ENCODE results near the gene USH1C.

USH1C gene

DNA sequence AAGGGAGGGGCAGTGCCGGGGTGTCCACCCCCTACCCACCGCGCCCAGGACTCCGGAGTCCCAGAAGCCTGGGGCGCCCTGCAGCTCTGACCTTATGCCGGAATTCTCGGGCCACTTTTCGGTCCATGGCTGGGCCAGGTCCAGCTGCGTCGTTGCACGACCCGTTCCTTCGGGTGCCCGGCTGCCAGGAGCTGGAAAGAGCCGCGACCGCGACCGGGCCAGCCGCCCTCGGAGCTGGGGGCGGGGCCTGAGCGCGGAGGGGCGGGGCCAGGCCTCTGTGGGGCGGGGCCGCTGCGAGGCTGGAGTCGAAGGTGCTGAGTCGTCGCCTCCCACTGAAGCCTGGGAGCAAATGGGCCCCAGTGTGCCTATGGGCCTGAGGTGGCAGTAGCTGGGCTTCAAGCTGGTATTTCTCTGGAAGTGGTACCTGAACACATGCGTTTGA, at the start of gene USH1C:
Gene USH1C (minus strand): TSS at position 236 of the 442 bp plus-strand sequence. CDS start 109 bp downstream, at position 127.
- DNase-seq (ENCODE audit: low spot score), result peak; percentile 22

DNA sequence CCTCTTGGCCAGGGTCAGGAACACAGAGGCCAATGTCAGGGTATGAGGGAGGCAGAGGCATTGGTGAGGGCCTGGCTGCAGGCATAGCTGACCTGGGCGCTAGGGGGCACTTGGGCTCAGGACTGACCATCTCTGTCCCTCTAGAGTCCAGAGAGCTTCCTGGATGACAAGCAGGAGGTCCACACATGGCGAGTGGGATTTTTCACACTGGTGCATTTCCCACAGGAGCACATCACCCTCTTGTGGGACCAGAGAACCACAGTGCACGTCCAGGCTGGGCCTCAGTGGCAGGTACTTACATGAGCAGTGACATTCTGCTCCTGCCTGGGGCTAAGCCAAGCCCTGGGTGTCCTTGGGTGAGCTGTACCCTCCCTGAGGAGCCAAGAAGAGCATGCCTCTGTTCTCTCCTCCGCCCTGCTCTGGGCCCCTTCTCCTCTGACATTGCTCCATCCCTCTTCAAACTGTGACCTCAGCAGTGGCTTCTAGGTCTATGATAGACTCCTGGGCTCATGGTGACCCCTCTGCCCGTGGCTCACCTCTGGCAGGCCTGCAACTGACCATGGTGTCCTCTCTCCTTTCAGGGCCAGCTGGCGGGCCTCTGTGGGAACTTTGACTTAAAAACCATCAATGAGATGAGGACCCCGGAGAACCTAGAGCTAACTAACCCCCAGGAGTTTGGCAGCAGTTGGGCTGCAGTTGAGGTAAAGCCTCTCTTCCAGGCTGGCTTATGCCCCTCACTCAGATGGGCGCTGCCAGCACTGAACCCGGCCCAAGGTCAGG, 49.4 kb upstream of the USH1C start:
- DNase-seq (ENCODE audit: low spot score), result no peak

DNA sequence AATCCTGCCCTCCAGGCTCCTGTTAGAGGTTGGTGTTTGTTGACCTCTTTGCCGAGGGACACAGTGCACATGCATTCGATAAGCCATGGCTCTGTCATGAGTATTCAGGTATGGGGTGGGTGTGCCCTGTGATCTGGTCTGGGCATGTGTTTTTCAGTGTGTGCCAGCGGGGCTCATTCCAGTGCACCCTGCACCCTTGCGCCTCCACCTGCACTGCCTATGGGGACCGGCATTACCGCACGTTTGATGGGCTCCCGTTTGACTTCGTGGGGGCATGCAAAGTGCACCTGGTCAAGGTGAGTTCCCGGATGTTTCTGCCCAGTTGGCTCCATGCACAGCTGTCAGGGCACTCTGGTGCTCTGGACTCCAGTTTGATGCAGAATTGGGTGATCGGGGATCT, 47.1 kb upstream of the USH1C start:
- DNase-seq (ENCODE audit: low spot score), result no peak

GRCh38 chr11:17590463-17590862, 46.2 kb upstream of the USH1C start:
- no peak for DNase-seq (ENCODE audit: low spot score)

- no peak for DNase-seq (ENCODE audit: low spot score)
These were observed 44.5 kb upstream of the USH1C start for GRCh38 chr11:17588721-17589120.

DNA sequence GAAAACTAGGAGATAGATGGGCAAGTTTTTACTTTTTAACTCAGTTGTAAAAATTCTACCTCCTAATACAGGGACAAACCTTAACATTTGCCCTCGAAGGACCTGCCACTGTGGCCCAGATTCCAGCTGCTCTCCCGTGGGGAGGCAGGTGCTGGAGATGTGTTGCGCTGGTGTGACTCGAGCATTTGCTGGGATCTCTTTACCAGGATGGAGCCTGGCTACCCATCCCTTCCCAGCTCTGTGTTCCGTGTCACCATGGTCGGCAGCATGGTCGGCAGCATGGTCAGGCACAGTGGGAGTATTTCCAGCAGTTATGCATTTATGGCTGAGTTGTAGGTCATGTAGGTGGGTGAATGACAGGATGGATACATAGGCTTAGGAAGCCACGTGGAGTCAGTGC, 44.0 kb upstream of the USH1C start:
- DNase-seq (ENCODE audit: low spot score), result no peak

GRCh38 chr11:17585911-17586695, 41.9 kb upstream of the USH1C start:
- no peak for DNase-seq (ENCODE audit: low spot score)

- no peak for DNase-seq (ENCODE audit: low spot score)
These were observed 37.5 kb upstream of the USH1C start for GRCh38 chr11:17581732-17582053.

DNA sequence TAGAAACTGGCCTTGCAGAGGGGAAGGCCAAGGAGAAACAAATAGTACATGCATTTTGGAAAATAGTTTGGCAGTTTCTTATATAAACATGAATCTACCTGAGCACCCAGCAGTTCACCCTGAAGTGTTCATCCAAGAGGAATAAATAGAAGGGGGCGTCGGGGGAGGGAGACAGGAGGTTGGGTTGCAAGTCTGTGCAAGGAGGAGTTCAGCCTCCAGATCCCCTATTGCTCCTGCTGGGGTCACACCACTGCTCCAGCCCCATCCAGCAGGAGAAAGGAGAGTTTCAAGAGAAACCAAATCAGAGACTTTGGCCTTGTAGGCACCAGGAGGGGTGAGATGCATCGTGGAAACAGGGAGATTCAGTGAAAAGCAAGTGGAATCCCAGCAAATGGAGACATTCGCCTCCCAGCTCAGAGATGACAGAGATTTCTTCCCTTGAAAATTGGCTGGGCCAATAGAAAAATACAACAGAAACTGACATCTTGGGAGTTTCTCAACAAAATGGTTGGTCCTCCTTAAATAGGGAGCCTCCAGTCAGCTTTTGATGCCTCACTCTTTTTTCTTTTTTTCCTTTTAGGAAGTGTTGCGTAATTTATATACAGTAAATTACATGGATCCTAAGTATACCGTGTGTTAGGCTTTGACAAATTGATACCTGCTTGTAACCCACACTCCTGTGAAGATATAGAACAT, 37.0 kb upstream of the USH1C start:
- DNase-seq (ENCODE audit: low spot score), result no peak

DNA sequence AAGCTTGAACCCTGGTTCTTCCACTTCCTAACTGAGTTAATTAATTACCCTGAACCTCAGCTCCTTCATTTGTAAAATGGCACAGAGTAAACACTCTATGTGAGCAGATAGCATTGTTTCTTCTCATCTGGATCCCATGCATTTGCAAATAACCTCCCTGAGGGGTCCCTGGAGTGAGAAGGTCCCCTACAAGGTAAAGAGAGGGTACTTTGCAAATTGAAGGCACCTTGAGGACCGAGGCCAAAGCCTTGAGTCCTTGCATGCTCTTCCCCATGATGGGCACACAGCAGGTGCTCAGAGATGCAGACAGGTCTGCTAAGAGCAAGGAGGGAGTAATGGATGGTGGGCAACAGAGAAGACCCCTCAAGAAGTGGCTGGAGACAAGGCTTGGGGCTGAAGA, 36.1 kb upstream of the USH1C start:
- no peak for DNase-seq (ENCODE audit: low spot score)

DNA sequence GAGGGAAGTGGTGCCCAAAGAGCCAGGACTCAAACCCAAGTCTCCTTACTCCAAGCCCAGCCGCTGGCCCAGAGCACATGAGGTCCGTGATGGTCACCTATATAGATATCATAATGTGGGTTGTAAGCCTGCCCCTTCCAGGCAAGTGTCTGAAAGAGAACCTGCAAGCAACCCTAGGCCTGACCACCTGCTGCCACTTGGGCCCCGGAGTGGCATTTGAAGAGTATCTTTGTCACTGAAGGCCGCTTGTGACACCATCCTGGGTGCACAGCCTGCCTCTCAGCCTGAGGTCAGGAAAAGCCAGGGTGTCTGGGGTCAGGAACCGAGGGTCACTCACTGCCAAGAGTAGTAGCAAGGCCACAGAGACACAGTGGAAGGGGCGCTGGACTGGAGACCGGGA, 35.2 kb upstream of the USH1C start:
- DNase-seq (ENCODE audit: low spot score), result no peak

DNA sequence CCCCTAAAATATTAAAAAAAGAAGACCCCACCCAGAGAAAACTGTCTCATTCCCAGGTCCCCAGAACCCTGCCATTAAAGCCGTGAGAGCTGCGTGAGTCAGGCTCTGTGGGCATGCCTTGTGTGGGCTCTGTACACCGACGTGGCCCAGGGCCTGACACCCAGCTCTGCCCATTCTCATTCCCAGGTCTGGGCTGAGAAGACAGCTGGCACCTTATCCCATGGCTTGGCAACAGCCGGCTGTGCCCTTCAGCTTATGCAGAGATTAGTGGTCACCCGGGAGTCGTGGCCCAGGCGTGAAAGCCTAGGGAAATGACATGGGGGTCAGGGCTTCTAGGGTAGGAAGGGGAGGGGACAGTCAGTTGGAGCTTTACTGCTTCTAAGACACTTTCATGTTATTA, 34.7 kb upstream of the USH1C start:
- DNase-seq (ENCODE audit: low spot score), result no peak

GRCh38 chr11:17578296-17578695, 34.1 kb upstream of the USH1C start:
- DNase-seq (ENCODE audit: low spot score), result no peak

GRCh38 chr11:17575431-17576425, 31.5 kb upstream of the USH1C start:
- DNase-seq (ENCODE audit: low spot score), result no peak

GRCh38 chr11:17574141-17575091, 30.2 kb upstream of the USH1C start:
- DNase-seq (ENCODE audit: low spot score), result no peak

- no peak for DNase-seq (ENCODE audit: low spot score)
These were observed 29.3 kb upstream of the USH1C start for GRCh38 chr11:17573526-17573925.

DNA sequence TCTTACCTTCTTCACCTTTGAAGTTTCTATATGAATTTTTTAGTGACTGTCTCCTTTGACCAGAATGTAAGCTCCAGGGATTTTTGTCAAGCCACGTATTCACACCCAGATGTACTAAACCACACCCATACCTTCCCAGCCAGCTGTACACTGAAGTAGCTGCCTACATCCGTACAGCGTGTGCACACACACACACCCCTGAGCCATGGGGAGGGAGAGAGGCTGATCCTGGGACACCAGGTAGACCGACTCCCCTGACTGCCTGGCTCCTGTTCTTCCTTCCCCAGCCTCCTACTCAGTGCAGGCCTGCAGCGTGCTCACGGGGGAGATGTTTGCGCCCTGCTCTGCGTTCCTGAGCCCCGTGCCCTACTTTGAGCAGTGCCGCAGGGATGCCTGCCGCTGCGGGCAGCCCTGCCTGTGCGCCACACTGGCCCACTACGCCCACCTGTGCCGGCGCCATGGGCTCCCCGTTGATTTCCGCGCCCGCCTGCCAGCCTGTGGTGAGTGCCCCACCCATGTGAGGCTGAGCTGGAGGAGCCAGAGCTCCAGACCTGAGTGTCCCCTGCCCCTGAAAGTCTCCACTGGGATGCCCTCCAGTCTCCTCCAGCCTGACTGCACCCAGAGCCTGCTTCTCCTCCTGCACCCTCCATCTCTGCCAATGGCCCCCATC, 28.7 kb upstream of the USH1C start:
- DNase-seq (ENCODE audit: low spot score), result no peak

- DNase-seq (ENCODE audit: low spot score), result no peak
These were observed 28.1 kb upstream of the USH1C start for GRCh38 chr11:17572359-17572690.

DNA sequence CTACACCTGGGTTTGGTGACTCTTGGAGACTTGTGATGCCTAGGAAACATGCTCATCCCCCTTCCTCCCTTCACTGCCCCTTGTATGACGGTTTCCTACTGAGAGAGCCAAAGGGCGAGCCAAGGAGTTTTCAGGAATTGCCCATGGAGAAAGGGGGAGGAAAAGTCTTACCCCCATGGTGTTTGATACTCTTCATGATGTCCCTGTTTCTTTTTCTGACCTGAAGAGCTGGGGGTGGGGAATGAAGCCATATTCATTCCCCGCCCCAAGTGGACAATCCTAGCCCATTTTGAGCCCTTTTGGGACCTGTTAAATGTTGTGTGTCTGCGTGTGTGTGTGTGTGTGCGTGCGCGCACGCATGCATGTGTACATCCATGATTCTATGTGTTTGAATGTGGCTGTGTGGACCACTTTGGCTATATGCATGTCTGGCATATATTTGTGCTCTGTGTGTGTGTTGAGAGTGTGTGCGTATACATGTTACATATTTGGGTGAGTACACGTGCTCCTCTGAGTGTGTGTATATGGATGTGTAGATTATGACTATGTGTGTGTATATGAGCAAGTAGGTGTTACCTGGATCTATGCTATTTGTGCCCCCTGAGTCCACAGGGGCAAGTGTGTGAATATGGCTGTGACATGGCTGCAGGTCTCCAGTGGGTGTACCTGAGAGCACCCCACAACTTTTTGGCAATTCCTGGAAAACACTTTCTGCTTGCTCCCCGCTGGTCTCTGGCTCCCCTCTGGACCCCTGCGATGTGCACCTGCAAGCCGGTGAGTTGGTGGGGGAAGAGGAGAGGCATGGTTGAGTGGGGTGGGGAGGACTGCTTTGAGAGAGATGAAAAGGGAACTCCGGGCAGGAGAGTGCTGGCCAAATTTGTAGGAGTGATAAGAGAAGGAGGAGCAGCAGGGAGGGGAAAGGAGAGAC, 27.5 kb upstream of the USH1C start:
- DNase-seq (ENCODE audit: low spot score), result no peak
